GM18907 (cell line): ENCODE results near the gene RFC5.

ENCODE experiments used
- ATAC-seq: cut with Tn5 transposase; IDR thresholded peaks from one replicate; pipeline ENCODE4 v1.9.1; 2021; ENCODE audit warnings: mild to moderate bottlenecking, moderate library complexity; ENCODE audit not compliant: unreplicated experiment

The RFC5 gene

DNA sequence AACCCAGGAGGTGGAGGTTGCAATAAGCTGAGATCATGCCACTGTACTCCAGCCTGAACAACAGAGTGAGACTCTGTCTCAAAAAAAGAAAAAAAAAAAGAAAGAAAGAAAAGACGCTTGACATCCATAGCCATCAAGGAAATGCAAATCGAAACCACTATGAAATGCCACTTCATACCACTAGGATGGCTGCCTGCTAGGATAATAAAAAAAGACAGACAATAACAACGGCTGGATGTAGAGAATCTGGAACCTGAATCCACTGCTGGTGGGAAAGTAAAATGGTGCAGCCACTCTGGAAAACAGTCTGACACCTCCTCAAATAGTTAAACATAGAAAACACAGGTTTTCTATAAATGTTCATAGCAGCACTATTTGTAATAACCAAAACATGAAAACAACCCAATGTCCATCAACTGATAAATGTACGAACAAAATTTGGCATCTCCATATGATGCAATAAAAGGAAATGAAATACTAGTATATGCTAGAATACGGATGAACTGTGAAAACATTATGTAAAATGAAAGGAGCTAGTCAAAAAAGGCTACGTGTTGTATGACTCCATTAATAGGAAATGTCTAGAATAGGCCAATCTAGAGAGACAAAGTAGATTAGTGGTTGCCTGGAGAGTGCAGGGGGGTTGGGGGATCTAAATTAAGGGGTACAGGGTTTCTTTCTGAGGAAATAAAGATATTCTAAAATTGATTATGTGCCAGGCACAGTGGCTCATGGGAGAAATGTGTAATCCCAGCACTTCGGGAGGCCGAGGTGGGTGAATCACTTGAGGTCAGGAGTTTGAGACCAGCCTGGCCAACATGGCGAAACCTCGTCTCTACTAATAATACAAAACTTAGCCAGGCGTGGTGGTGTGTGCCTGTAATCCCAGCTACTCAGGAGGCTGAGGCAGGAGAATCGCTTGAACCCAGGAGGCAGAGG lies 34.7 kb downstream of the RFC5 start:
- ATAC-seq = no peak

DNA sequence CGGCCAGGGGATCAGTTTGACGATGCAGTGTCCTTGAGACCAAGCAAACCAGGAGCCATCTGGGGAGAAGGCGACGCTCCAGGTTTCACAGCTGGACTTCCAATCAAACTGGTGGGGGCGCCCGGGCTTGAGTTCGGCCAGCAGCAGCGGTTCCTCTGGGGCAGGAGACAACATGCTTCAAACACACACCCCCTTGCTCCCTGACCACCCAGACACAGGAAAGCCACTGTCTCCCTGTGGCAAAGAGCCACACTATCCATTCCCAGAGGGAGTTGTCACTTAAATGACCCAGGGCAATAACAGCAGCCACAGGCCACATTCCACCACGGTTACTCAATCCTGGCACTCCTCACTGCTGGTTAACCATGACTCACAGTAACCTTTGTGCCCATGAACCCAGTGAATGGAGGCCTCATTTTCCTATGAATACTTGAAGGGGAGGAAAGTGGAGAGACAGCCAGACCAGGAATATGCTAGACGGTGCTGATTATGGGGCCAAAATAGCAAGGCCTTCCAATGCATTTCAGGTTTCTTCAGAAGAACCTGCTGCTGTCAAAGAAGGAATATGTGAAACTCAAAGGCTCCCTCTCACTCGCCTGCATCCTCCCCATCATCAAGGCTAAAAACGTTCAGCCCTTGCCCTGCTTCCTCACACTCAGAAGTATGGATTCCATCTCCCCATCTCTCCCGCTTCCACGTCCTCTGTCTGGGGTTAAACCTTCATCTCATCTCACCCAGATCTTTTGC lies 36.0 kb downstream of the RFC5 start:
- ATAC-seq = no peak

DNA sequence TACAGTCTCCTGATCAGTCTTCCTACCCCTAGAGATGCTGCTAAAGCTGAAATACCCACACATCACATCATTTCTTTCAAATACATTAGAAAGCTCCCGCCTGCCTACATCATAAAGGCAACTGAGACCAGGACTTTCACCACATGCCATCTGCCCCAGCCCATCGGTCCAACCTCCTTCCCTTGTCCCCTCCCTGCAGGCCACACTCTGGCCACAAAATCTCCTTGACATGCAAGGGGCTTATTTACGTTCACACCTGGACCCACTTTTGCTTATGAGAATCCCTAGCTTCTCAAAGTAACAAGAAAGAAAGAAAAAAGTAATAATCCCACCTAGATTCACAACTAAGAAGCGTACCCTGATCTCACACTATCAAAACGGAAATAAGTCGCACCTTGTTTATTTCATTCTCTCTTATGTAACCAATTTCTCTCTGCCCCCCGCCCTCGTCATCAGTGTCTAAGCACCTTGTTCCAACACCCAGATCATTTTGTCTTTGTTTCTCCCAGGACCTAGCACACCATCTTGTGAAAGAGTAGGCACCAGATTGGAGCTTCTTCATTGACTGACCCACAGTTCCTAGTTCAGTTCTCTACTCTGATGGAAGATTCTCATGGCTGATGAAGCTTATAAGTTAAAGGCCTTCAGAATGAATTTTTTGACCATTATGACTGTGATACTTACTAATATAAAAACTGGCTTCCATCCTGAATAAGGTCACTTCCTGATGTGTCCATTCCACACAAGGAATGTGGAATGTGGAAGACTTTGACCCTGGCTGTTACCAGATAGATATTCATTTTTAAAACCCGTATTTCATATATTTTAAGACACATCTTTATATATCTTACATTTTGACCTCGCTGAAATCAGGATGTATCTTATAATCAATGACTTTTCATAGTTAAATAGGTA lies 36.8 kb downstream of the RFC5 start:
- ATAC-seq = no peak

DNA sequence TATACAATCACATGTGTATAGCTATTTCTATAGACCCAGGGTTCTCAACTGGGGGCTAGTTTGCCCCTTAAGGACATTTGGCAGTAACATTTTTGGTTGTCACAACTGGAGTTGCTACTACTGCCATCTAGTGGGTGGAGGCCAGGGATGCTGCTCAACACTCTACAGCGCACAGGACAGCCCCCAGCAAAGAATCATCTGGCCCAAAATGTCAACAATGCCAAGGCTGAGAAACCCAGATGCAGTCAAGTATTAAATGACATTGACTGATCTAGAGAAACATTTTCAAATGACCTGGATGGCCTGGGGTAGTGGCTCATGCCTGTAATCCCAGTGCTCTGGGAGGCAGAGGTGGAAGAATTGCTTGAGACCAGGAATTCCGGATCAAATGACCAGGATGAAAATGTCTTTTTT lies 38.6 kb downstream of the RFC5 start:
- peak; percentile 76 for ATAC-seq

DNA sequence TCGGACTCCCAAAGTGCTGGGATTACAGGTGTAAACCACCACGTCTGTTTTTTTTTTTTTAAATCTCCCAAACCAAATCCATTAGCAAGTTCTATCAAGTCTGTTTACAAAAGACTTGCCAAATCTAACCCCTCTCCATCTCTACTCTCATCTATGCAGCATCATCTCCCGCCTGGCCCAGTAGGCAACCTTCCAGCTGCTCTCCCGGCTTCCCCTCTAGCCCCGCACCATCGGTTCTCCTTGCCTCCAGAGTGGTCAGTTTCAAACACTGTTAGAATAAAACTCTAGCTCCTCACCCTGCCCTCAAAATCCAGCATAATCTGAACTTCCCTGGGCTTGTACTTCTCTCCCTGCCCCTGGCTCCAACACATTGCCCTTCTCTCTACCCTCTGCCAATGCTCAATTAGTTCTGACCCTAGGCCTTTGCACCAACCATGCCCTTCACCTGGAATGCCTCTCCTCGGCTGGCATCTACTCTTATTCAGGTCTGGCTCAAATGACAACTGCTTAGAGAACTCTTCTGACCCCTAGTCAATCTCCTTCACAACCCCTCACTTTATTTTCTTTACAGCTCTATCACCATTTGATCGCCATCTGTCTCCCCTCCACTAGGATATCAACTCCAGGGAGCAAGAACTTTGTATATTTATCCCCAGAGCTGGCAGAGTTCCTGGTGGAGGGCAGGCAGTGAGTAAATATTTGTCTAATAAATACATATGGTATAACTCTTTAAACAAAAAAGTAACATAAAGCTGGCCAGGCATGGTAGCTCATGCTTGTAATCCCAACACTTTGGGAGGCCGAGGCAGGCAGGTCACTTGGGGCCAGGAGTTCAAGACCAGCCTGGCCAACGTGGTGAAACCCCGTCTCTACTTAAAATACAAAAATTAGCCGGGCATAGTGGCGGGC lies 39.6 kb downstream of the RFC5 start:
- no peak for ATAC-seq

DNA sequence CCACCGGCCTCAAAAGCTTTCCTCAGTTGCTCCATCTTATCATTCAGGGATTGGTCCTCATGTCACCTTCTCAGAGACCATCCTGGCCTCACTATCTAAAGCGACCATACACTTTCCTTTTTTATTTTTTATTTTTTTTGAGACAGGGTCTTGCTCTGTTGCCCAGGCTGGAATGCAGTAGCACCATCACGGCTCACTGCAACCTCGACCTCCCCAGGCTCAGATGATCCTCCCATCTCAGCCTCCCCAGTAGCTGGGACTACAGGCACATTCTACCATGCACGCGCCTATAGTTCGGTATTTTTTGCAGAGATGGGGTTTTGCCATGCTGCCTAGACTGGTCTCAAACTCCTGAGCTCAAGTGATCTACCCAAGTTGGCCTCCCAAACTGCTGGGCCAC lies 41.7 kb downstream of the RFC5 start:
- ATAC-seq = no peak

DNA sequence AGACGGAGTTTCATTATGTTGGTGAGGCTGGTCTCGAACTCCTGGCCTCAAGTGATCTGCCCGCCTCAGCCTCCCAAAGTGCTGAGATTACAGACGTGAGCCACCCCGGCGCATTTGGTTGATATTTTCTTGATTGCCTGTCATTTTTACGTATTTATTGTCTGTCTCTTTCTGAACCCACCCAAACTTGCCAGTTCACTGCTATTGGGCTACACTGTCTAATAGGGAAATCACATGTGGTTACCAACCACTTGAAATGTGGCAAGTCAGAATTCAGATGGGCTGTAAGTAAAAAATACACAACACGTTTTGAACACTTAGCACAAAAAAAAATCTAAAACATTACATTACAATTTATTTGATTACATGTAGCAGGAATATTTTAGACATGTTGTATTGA lies 42.4 kb downstream of the RFC5 start:
- no peak for ATAC-seq

DNA sequence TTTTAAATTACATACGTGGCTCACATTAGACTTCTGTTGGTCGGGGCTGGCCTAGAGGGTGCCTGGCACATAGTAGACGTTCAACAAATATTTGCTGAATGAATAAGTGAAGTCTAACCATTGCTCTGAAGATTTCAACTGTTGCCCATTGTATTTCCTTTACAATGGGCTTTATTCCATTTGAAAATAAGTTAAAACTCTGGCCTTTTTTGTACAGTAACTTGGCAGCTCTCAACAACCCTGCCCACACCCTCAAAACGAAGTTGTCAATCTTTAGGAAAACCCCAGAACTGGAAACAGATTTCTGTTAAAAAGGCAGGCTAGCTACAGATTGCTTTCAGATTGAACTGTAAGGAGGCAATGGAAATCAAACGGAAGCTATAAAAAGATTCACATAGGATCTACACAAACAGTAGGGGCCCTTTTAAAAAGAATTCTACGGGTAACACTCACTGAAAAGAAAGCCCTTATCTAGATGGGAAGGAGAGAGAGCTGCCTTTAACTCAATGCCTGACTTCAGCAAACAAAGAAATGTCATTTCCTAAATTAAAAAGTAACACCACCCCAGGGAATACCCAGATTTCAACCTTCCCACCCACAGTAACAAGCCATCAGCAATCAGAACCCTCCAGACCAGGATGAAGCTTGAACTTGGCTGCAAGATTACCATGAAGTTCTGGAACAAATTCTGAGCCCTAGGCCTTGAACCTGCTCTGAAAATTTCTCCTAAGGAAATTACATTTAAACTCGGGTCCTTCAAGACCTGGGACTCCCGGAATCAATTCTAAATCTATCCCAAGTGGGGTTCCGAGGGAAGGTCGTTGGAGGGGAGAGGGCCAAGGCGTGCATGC lies 43.1 kb downstream of the RFC5 start:
- ATAC-seq = no peak

DNA sequence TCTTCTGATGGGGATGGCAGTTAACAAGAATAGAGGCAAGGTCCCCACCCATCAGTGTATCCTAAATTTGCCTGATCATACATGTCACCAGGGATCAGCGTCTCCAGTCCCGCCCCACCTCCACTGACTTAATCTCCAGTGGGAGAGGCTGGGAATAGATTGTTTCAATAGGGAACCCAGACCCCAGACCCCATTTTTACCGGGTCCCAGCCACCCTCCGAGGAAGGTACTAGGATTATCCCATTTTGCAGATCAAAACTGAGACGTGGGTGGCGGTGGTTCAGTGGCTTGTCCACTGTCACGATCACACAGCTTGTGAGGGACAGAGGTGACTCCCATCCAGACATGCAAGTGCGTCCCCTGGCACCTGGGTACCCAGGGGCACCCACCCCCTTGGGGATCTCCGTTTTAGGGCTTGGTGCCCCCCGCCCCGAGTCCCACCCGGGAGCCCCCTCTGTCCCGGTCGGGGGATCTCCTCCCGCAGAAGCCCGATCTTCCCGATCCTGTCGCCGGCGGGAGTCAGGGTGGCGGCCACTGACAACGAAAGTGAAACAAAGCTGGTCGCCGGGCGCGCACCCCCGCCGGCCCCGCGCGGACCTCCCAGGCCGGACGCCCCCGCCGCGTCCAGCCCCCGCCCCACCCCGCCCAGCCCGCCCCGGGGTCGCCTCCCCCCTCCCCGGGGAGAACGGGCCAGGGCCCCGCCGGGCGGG lies 44.0 kb downstream of the RFC5 start:
- no peak for ATAC-seq

DNA sequence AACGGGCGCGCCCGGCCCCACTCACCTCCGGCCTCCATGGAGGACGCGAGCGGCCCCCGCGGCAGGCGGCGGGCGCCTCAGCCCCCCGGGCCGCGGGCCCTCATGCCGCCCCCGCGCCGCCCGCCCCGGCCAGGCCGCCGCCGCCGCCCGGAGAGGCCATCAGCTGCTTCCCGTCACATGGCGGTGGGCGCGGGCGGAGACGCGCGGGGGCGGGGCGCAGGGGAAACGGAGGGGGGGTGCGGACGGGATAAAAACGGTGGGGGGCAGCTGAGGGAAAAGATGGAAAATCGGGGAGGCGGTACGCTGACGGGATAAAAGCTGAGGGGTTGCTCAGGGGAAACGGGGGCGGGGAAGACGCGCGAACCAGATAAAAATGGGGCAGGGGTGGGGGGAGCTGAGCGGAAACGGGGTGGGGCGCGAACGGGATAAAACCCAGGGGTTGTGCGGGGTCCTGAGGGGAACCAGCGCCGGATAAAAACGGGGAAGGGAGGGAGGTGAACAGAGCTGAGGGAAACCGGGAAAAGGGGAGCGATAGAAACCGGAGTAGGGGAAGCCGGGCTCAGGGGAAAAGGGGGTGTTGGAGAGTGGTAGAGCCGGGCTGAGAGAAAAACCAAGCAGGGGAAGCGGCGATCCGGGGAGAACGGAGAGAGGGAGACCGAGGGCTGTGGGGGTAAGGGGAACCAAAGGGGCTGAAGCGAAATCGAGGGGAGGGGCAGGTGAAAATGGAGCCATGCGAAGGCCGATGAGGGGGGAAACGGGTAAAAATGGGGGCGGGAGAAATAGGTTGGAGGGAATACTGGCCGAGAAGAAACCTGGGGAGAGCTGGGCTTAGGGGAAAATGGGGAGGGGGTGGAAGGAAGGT lies 44.7 kb downstream of the RFC5 start, which contains the start of gene WSB2:
TSS of gene WSB2 (minus strand) at position 169 of the 862 bp plus-strand sequence. CDS start at position 38, 131 bp downstream.
- no peak for ATAC-seq

DNA sequence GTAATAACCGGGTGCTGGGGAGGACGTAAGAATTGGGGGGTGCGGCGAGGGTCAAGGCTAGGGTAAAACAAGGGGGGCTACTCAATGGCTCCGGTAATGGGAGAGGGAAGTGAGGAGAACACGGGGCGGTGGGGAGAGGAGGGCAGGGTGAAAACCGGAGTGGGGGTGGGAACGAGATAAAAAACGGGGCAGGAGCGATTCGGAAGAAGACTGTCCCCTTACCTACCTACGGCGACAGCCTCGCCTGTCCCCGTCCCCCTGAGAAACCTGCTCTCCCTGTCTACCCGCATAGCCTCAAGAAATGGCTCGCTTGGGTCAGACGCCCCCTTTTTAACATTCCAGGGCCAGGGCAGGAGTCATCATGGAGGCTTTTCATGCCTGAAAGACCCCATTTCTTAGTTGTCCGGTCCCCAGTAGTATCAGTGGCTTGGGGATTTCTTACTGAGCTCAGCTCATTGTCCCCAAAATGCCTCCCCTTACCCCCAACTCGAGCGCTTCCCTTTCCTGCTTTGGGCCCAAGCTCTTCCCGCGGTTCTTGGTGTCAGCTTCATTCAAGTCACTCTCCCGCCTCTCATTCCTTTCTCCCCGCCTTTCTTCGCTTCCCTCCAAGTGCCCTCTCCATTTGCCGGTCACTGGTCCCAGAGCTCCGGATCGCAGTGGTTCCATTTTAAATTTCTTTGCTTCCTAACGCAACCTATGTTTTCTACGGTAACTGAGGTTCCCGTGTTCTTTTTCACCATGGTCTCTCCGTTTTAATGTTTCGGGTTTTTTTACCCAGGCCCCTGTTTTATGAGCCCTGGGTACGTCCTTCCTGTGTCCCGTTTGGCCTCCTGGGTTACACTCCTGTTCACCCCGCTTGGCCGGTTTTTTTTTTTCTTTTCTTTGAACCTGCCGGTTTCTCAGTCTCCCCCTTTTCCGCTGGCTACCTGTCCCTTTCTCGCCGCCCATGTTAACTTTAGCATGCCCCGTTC lies 45.7 kb downstream of the RFC5 start:
- no peak for ATAC-seq

DNA sequence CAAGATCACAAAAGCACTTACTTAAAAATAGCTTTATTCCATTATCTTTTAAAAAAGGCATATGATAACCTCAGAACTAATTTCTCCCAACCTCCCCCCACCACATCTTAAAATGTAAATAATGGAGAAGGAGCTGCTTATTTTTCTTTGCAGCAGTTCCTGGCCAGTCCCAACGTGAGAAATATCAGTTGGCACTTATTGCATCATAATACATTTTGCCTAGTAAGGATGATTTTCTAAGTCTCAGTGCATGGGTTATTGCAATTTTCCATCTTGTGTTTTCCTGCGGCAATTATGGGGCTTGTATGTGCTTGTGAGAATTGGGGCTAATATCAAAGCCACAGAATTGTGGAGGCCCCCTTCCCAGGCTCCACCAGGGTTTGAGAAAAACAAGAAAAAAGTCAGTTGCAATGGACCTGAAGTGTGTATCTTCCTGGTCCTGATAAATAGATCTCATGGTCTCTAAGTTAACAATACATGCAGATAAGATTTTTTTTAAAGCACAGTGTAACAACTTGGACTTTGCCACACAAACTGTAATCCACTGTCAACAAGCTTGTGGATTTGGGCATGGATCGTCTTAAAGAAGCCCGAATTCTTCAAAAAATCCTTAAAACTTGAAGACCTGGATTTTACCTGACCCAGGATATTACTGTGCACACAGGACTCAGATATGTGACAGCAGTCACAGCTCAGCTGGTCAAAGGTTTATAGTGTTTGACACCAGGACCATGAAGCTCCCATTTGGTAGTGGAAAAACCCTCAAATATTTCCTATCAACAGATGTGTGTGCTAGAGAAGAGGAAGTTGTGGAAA lies 47.3 kb downstream of the RFC5 start:
- ATAC-seq = no peak

DNA sequence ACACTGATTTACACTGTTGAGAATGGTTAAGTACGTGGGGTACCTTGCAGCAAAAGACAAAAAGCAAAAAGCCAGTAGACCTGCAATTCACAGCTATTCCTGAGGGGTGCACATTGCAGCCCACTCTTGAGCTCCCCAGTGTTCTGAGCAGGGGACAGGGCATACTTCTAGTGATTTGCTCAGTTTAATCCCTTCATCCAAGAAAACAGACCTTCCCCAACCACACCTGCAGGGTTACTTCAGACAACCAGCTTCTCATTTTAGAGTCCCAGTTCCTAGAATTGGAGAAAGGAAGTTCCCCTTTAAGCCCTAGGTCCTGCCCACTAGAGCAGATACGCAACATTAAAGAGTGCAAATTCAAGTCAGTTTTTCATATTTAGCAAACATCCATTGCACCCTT lies 48.1 kb downstream of the RFC5 start:
- no peak for ATAC-seq

DNA sequence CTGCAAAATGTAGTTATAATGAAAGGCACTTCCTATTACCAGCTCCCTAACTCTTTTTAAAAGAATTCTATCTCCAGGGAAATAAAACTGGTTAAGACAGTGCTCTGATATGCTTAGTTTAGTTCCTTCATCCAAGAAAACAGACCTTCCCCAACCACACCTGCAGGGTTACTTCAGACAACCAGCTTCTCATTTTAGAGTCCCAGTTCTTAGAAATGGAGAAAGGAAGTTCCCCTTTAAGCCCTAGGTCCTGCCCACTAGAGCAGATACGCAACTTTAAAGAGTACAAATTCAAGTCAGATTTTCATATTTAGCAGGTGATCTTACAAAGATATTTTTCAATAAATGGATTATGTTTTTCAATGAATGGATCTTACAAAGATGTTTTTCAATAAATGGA lies 48.9 kb downstream of the RFC5 start:
- ATAC-seq = no peak

DNA sequence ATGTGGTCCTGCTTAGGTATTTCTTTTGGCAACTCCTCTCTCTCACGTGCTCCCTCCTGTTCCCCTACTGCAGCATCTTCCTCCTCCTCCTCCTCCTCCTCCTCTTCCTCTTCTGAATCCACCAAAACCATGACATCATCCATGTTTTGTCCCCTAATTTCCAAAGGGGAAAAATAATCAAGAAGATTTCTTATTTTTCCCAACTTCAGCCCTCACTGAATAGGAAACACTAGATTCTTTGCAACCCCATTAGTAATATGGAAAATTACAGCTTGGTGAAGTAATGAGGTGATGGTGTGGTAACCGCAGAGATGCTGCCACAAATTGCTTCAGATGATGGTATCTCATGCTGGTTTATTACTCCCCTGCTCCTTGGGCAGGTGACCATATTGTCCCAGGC lies 51.9 kb downstream of the RFC5 start:
- ATAC-seq = no peak
